ENCODE measurements around the gene TTC19.

GRCh38 chr17:16001226-16001897 is 1.7 kb downstream of the TTC19 start:
- TF ChIP-seq POLR2A (IDR thresholded peaks at IDR 0.05) = no peak
- TF ChIP-seq CTCF (IDR thresholded peaks at IDR 0.05) = no peak

Data from adrenal gland (tissue), 5 donors.